Effector memory CD4-positive, alpha-beta T cell (primary cell): ENCODE results near the gene DPP6.

ENCODE experiments used
- DNase-seq, 3 donors: peaks; one replicate each; pipeline ENCODE4 v3.0.0-alpha.2; 2020
- H3K27ac ChIP-seq: 2 replicates; pipeline ENCODE4 v1.7.0; 2013; ENCODE audit warnings: mild to moderate bottlenecking, low read length, moderate library complexity; ENCODE audit not compliant: insufficient read depth, poor library complexity, severe bottlenecking
- H3K27me3 ChIP-seq: replicated peaks from 2 replicates; pipeline ENCODE4 v1.7.0; 2013; ENCODE audit warnings: mild to moderate bottlenecking, low read length; ENCODE audit not compliant: insufficient read depth, control insufficient read depth, poor library complexity, severe bottlenecking
- H3K36me3 ChIP-seq: 2 replicates; pipeline ENCODE4 v1.7.0; 2013; ENCODE audit warnings: mild to moderate bottlenecking, low read length, moderate library complexity; ENCODE audit not compliant: control insufficient read depth, insufficient read depth
- H3K4me1 ChIP-seq: 2 replicates; pipeline ENCODE4 v1.7.0; 2013; ENCODE audit warnings: low read length, mild to moderate bottlenecking; ENCODE audit not compliant: control insufficient read depth, insufficient read depth, poor library complexity, severe bottlenecking
- H3K4me3 ChIP-seq: 2 replicates; pipeline ENCODE4 v1.7.0; 2013; ENCODE audit warnings: low read length, low read depth, mild to moderate bottlenecking; ENCODE audit not compliant: insufficient read depth, poor library complexity, severe bottlenecking
- H3K9me3 ChIP-seq: 2 replicates; pipeline ENCODE4 v1.7.0; 2013; ENCODE audit warnings: mild to moderate bottlenecking, low read length, moderate library complexity; ENCODE audit not compliant: control insufficient read depth

The DPP6 gene

GRCh38 chr7:154519229-154519628, 467.0 kb downstream of the DPP6 start:
- DNase-seq: no peak
- no peak overlapping the region for H3K27ac ChIP-seq
- H3K9me3 ChIP-seq: no peaks in the 10 kb centered on the region
- H3K27me3 ChIP-seq: no peaks in the 10 kb centered on the region
- no peaks in the 10 kb centered on the region for H3K36me3 ChIP-seq
- no peak overlapping the region for H3K4me3 ChIP-seq
- no peaks in the 10 kb centered on the region for H3K4me1 ChIP-seq

GRCh38 chr7:154530136-154530535, 477.9 kb downstream of the DPP6 start:
- DNase-seq: no peak
- Histone ChIP-seq H3K4me3 (no peak overlapping the region), H3K9me3 (no peaks in the 10 kb centered on the region), H3K4me1 (no peaks in the 10 kb centered on the region), H3K36me3 (no peaks in the 10 kb centered on the region), H3K27me3 (no peaks in the 10 kb centered on the region), H3K27ac (no peak overlapping the region)

- H3K36me3 ChIP-seq: no peaks in the 10 kb centered on the region
- no peak overlapping the region for H3K4me3 ChIP-seq
- H3K27me3 ChIP-seq: no peaks in the 10 kb centered on the region
- no peak overlapping the region for H3K27ac ChIP-seq
- DNase-seq: no peak
- H3K4me1 ChIP-seq: no peaks in the 10 kb centered on the region
- H3K9me3 ChIP-seq: no peaks in the 10 kb centered on the region
Measured at GRCh38 chr7:154532771-154533170, 480.6 kb downstream of the DPP6 start.

GRCh38 chr7:154540596-154540995, 488.4 kb downstream of the DPP6 start:
- Histone ChIP-seq H3K4me1 (no peaks in the 10 kb centered on the region), H3K27ac (no peak overlapping the region), H3K27me3 (no peaks in the 10 kb centered on the region), H3K36me3 (no peaks in the 10 kb centered on the region), H3K9me3 (no peaks in the 10 kb centered on the region), H3K4me3 (no peak overlapping the region)
- DNase-seq: no peak

GRCh38 chr7:154541606-154542005, 489.4 kb downstream of the DPP6 start:
- DNase-seq: no peak
- H3K36me3 ChIP-seq: no peaks in the 10 kb centered on the region
- H3K4me3 ChIP-seq: no peak overlapping the region
- no peaks in the 10 kb centered on the region for H3K27me3 ChIP-seq
- H3K4me1 ChIP-seq: no peaks in the 10 kb centered on the region
- no peaks in the 10 kb centered on the region for H3K9me3 ChIP-seq
- no peak overlapping the region for H3K27ac ChIP-seq

GRCh38 chr7:154546946-154547587, 494.9 kb downstream of the DPP6 start:
- no peak for DNase-seq
- H3K9me3 ChIP-seq: no peaks in the 10 kb centered on the region
- no peak overlapping the region for H3K4me3 ChIP-seq
- H3K36me3 ChIP-seq: no peaks in the 10 kb centered on the region
- no peaks in the 10 kb centered on the region for H3K4me1 ChIP-seq
- H3K27ac ChIP-seq: no peak overlapping the region
- no peaks in the 10 kb centered on the region for H3K27me3 ChIP-seq

GRCh38 chr7:154553711-154554265, 501.6 kb downstream of the DPP6 start:
- H3K4me3 ChIP-seq: no peak overlapping the region
- H3K36me3 ChIP-seq: no peaks in the 10 kb centered on the region
- no peak overlapping the region for H3K27ac ChIP-seq
- no peaks in the 10 kb centered on the region for H3K27me3 ChIP-seq
- H3K4me1 ChIP-seq: no peaks in the 10 kb centered on the region
- no peak for DNase-seq
- H3K9me3 ChIP-seq: no peaks in the 10 kb centered on the region

GRCh38 chr7:154559454-154559853, 507.3 kb downstream of the DPP6 start:
- H3K36me3 ChIP-seq: no peaks in the 10 kb centered on the region
- no peaks in the 10 kb centered on the region for H3K27me3 ChIP-seq
- H3K4me3 ChIP-seq: no peak overlapping the region
- DNase-seq: no peak
- no peak overlapping the region for H3K27ac ChIP-seq
- no peaks in the 10 kb centered on the region for H3K4me1 ChIP-seq
- H3K9me3 ChIP-seq: no peaks in the 10 kb centered on the region

GRCh38 chr7:154564676-154565075, 512.5 kb downstream of the DPP6 start:
- Histone ChIP-seq H3K9me3 (no peaks in the 10 kb centered on the region), H3K36me3 (no peaks in the 10 kb centered on the region), H3K27ac (no peak overlapping the region), H3K4me1 (no peaks in the 10 kb centered on the region), H3K4me3 (no peak overlapping the region), H3K27me3 (no peaks in the 10 kb centered on the region)
- DNase-seq: no peak

GRCh38 chr7:154566877-154567276, 514.7 kb downstream of the DPP6 start:
- DNase-seq: no peak
- H3K4me1 ChIP-seq: no peaks in the 10 kb centered on the region
- no peak overlapping the region for H3K4me3 ChIP-seq
- H3K27ac ChIP-seq: no peak overlapping the region
- no peaks in the 10 kb centered on the region for H3K36me3 ChIP-seq
- H3K9me3 ChIP-seq: no peaks in the 10 kb centered on the region
- H3K27me3 ChIP-seq: no peaks in the 10 kb centered on the region
